ENCODE results near the gene RRBP1.

The RRBP1 gene

DNA sequence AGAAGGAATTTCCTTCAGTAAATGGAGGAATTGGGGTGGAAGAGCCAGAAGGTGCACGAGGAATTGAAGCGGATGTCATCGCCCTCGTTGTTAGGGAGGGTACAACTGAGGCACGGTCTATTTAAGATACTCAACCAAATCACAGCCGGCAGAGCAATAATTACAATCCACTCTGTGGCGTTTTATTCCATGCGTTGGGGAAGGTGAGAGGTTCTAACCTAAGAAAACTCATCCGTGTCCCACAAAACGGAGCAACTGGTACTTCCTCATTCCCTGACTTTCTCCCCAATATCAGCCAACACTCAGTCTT is 802 bp upstream of the RRBP1 start:
- DNase-seq = no peak

DNA sequence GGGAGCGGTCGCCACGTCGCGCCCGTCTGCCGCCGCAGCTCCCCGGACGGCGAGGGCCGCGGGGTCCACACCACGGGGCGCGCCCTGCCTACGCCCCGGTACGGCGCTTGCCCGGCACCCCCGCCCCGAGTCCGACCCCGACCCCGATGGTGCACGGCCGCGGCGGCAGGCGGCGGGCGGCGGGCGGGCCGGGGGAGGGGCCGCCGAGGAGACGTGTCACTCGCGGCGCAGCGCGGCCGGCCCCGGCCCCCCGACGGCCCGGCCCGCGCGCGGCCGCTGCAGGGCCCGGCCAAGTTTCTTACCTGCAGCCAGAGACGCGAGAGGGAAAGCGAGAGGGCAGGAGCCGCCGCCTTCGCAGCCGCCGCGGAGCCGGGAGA is 328 bp downstream of the RRBP1 start:
- no peak for DNase-seq

DNA sequence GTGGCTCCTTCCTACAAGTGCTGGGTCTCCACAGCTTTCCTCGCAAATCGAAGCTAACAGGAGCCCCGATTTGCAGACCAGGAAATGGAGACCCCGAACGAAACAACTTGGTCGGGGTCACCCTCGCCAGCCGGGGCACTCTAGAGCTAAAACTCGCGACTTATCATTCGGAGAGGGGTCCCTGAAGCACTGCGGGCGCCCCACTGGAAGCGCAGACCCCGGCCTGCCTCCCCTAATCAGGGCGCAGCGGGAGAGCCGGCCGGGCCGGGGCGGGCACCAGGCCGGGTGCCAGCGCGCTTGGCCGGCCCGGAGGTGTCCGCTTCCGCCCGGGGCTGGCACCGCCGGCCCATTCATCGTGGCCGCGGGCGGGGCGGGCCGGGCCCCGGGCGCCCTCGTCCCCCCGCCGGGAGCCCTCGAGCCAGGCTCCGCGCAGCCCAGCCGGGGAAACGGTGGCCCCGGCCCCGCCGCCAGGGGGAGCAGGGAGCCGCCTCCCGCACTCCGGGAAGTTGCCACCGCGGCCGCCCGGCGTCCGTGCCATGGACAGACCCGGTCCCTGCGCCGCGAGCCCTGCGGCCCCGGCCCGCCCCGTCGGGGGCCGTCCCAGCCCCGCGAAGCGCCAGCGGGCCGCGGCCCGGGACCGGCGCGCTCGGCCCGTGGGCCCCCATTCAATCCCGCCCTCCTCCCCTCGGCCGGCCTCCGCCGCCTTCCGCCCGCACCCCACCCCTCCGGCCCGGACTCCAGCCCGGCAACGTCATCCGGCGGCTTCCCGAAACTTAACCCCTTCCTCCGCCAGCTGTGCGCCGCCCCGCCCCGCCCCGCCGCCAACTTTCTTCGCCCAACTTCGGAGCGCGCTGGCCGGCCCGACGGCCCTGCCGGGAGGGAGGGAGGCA is 961 bp downstream of the RRBP1 start:
- no peak for DNase-seq

DNA sequence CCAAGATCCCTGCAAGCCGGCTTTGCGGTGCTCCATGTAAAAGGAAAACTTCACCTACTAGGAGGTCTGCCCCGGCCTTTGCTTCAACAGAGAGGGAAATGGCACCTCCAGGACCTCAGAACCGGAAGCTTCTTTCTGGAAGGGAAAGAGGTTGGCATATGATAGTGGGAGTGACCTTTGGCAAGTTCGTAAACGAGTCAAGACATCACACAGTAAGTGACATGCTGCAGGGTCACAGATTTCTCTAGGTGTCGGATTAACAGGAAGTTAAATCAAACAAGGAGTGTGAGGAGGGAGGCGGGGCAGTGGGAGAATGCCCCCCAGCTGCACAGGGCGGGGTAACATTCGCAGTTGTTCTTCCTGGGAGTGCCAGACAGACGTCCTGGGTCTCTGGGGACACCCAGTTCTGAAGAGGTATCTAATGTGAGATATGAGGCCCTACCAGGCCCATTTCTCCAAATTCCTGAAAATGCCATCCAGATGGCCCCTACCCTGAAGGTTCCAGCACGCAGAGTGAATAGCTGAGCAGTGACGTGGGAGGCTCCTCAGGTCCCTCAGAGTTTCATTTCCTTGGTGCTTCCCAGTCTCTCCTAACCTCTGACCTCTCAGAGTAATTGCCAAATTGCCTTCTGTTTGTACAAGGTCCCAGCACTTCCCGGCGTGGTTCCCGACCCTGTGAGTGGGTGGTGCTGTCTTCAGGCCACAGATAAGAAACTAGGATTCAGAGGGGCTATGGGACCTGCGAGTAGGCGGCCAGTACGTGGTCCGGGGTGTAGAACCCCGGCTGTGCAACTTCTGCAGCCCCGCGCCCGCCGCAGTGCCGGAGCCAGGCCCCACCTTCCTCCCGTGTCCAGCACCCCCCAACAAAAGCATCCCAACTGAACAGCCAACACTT is 1.9 kb downstream of the RRBP1 start:
- no peak for DNase-seq

DNA sequence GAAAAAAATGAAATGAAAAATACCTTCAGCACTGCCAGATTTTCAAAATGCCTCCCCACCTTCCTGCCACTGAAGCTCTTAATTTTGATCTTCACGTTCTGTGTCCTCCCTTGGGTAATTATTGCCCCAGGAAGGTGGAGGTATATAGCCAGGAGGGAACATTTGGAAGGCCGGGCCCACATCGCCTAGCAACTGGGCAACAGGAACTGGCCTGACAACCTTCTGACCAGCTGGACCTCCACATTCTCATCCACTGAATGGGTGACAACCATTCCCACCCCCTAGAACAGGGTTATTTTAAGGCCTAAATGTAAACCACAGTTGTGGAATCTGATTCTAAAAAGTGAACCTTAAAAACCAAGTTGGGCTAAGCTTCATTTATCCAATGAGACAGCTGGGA is 3.2 kb downstream of the RRBP1 start:
- DNase-seq = no peak

DNA sequence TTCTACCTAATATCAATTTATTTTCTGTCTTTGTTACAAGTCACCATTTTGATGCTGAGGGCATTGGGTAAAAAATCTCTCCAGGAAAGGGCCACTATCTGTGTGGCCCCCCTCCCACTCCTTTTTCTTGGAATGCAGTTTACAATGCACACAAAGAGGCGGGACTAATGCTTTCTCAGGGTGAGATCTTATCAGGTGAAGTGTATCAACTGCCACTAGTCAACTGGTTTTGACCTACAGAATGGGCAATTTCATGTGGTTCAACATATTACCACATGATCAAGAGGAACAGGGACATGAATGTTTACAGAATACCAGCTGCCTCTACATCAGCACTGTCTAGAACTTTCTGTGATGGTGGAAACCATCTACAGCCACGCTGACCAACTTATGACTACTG is 3.7 kb downstream of the RRBP1 start:
- no peak for DNase-seq

DNA sequence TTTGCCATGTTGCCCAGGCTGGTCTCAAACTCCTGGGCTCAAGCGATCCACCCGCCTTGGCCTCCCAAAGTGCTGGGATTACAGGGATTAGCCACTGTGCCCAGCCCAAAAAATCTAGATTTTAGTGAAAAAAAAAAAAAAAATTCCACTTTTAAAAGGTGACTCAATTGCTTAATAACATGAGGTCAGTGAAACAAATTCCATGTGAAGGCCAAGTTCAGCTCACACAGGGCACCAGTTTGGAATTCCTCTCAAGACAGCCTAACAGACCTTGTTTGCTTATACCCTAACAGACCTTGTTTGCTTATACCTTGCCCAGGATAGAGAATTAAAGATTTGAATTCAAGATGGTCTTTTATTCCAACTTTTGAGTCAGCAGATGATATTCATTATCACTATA is 5.1 kb downstream of the RRBP1 start:
- DNase-seq = no peak

DNA sequence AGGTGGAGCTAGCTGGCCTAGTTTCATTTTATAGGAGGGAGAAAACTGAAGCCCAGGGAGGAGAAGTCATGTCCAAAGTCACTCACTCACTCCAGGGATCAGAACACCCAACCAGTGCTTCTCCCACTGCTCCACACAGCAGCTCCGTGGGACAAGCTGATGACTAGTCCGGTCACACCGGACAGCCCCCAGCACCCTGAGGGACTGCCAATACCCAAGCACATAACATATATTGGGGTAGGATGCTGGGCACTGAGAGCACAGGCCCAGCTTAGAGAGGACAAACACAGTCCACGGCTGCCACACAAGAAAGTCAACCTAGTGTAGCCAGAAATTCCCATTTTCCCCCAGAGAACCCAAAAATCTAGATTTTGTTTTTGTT is 5.7 kb downstream of the RRBP1 start:
- DNase-seq = no peak

DNA sequence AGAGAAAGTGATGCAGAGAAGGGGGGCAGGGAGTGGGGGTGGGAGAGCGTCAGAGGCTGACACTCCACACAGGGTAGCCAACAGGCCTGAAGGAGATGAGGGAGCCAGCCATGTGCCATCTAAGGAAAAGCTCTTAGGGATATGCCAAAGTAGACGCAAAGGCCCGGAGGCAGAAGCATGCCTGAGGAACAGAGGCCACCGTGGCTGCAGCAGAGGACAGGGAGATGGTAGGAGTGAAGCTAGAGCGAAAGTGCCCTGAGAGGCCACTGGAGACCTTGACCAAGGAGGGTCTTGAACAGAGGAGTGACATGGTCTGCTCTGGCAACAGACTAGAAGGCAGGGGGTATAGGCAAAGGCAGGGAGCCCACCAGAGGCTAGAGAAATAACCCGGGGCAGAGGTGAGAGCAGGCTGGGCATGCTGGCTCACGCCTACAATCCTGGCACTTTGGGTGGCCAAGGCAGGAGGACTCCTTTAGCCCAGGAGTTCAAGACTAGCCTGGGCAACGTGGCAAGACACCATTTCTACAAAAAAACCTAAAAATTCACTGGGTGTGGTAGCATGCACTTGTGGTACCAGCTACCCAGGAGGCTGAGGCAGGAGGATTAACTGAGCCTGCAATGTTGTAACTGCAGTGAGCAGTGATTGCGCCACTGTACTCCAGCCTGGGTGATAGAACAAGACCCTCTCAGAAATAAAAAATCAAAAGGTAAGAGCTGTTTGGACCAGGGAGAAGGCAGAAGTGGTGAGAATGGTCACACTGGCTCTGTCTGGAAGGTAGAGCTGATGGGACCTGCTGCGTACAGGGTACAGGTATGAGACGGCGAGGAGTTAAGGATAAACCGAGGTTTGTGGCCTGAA is 6.3 kb downstream of the RRBP1 start:
- DNase-seq = no peak

DNA sequence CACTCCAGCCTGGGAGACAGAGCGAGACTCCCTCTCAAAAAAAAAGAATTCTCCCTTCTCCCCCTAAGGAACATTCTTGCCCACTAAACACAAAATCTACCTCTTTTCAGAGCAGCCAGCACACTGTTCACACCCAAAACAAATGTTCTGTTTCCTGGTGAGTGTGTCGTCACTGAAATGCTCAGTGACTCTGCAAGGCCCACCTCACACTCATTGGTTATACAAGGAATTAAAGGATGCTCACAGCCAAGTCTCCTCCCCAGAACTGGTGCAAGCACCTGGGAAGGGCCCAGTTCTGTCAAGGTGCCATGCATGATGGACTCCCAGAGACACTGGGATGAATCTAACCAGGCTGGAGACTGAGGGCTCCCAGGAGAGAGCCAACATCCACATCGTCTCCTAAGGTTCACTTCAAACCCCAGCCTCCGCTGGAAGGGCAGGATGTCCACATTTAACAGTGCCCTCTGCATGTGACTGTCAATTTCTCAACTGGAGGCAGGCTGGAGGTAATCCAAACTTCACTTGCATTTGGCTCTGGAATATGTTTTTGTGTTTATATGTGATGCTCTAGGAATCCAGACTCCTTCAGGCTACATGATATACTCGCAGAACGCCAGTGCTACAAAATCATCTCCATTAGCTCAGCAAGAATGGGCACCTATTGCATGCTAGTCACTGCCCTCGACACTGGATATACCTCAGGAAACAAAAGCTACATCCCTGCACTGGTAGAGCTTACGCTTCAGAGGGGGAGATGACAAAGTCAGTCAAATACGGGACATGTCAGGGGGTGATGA is 7.1 kb downstream of the RRBP1 start:
- no peak for DNase-seq

DNA sequence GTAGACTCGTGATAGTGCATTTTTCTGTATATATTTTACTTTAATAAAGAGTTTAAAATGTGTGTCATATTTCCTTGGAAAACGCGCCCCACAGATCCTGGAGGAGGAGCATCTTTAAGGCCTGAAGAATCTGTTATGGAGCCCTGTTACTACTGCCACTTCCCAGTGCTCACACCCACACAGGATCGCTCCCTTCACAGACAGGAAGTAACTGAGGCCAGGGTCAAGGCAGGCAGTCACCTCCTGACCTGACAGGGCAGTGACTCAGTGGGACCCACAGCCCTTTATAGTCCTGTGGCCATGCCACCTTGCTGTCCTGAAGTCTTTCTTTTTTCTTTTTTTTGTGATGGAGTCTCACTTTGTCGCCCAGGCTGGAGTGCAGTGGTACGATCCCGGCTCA is 9.0 kb downstream of the RRBP1 start:
- DNase-seq = no peak

DNA sequence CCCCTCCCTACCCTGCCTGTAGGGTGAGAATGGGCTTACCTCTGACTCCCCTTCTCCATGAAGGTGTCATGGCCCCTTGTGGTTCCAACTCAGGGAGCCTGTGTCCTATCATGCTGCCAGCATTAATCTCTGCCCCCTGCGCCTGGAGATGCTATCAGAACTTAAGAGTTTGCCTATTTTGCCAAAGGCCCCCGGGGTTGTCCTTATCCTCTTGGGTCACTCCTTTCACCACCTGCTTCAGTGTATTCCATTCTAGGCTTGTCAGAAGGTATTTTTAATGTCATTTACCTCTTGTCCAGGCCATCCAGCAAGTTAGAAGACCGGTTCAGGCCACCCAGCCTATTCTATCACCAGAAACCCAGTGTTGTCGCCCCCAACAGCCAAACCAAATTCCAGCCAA is 10.5 kb downstream of the RRBP1 start:
- no peak for DNase-seq

DNA sequence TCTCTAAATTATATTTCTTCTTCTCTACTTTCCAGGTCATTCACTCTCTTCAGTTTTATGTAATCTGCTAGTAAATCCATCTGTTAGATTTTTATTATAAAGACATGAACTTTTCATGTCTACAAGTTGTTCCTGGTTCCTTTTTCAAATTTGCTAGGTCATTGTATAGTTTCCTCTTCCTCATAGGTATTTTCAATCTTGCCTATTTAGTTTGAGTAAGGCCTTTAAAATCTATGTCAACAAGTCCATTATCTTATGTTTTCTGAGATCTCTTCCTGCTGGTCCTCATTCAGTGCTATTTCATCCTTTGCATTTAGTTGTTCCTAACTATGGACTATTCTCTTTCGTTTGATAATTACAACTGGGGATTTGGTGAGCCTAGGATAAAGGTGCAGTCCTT is 11.0 kb downstream of the RRBP1 start:
- no peak for DNase-seq

DNA sequence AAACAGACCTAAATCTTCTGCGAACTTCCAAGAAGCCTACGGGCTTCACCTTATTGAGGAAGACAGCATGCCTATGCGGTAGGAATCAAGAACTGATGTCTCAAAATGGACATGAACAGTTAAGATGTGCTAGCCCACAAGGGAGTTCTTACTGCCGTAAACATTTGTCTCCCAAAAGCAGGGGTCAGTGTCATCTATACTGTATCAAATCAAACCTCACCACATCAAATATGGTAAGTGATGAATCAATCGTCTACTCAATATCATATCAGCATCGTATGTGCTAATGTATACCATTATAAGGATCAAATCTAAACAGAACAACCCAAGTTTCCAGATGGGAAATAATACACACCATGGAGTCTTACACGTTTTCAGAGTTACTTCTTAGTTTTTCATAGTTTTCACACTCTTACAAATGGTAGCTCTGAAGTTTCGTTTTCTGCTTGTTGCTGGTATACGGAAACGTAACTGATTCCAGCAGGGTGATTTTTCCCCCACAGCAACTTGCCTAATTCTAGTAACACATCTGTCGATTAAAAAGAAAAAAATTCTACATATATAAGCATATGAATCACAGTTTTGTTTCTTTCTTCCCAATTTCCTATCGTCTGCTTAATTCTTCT is 12.6 kb downstream of the RRBP1 start:
- no peak for DNase-seq

DNA sequence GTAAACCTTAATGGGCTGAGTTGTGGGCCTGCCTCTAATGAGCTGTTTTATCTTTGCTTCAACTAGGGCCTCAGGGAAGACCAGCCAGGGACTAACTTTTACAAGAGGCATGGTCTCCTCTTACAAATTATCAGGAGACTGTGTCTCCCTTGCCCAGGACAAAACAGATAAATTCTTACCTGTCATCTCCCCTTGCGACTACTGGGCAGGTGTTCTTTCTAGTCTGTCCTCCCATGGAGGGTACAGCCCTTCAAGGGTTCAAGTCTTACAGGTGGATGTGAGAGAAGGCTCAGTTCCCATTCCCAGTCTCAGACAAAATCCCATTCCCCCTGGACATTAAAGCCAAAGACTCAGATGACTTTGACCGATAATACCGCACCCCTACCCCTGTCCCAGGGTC is 13.6 kb downstream of the RRBP1 start:
- DNase-seq = no peak

DNA sequence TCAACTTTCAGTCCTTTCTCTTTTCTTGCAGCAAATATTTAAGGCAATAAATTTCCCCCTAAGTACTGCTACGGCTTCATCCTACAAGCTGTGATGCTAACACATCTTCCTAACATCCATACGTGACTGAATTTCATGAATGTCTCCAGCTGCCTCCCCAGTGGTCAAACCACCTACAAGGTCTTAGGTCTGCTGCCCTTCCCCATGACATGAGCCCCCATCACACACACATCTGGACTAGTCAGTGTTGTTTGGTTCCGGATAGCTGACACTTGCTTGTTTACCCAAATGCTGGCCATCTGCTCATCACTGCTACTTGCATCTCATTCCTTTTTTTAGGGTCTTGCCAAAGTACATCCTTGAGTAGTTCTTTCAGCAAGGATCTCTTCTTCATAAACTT is 14.6 kb downstream of the RRBP1 start:
- DNase-seq = no peak

DNA sequence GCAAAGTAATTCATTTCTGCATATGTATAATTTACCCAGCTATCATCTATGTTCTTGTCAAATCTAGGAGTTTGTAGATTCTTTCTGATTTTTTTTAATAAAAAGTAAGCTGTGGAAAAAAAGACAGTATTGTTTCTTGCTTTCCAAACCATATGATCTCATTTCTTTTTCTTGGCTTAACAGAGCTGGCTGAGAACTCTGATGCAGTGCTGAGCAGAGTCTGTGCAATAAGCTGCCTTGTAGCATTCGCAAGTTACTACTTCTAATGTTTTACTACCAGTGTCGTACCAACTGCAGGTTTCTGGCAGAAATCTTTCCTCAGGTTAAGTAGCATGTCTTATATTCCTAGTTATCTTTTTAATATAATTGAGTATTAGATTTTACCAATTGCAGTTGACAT is 15.6 kb downstream of the RRBP1 start:
- no peak for DNase-seq

DNA sequence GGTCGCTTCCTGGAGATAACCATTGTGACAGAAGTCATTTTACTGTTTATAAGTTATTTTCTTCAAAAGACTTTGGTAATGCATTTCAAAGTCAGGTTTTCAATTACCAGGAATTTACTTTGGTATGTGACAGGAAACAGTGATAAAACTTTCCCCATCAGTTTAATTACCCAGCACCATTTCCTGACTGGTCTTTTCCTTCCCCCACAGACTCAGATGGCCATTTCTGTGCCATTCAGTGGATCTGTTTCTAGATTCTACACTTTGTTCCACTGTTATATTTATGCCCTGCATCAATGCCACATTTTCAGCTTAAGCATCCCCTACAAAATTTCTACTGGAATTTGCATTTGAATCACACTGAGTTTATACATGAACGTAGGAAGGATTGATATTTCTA is 16.3 kb downstream of the RRBP1 start:
- DNase-seq = no peak

DNA sequence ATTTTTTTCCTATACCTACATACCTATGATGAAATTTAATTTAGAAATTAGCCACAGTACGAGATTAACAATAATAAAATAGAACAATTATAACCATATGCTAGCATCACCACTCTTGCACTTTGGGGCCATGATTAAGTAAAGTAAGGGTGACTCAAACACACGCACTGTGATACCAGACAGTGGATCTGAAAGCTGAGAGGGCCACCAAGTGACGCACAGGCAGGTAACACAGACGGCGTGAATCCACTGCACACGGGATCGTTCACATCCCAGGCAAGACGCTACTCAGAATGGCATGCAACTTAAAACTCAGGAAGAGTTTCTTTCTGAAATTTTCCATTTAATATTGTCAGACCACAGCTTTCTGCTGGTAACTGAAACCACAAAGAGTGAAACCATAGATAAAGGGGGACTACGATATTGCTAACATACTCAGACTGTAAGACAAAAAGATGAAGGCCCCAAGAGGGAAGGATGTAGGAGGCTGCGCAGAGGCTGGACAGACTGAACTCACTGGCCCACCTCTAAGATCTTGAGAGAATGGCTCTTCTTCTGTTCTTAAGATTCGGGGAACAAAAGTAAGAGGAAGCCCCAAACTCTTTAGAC is 17.9 kb downstream of the RRBP1 start:
- no peak for DNase-seq

DNA sequence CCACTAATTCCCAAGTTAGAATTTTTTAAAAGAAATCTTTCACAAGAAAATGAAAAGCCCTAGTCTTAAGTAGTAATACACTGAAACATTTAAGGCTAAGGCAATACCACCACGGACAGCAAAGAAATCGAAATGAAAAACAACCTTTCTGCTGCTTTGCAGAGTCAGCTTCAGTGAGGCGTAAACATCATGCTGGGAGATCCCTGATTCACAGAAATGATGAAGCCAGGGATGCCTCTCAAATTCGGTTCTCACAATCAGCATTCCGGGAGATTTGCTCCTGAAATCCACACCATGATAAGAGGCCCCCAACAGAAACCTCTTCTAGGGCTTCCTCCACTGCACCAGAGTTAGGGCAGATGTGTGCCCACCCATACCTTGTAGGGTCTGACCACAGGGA is 18.6 kb downstream of the RRBP1 start:
- no peak for DNase-seq

DNA sequence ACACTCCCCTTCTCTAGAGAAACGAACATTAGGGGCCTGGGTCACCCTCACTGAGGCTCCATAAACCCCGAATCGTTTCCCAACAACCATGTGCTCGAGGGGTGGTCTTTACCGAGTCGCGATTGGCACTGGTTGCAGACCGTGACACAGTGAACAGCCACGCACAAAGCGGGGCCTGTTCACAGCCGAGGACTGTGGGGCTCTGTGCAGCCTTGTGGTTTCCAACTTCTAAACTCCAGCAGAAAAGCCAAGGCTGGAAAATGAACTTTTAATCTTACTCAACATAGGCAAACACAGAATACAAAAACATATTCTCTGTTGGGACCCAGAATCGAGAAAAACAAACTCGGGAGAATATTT is 19.0 kb downstream of the RRBP1 start:
- DNase-seq = no peak

All from KG1 (cell line).